T-helper 1 cell treated with Interleukin-12 subunit alpha and Interleukin-12 subunit beta and Interleukin-4 antibody, amounts not matched to agents 30 μg/mL and 1 μg/mL, for 36 hours (primary cell): ENCODE measurements around the gene PAQR8.
"Not testable (repeated sequence)": the region's sequence is repeated elsewhere in the genome, so short reads cannot be mapped to it uniquely, and the experiment has no call there.

Source experiments
- H3K27ac Mint-ChIP-seq: one replicate; pipeline ENCODE4 v1.8.0; 2021; ENCODE audit warnings: mild to moderate bottlenecking, mixed read lengths
- H3K27me3 Mint-ChIP-seq: one replicate; pipeline ENCODE4 v1.8.0; 2021; ENCODE audit warnings: low read depth, mixed read lengths
- H3K36me3 Mint-ChIP-seq: one replicate; pipeline ENCODE4 v1.8.0; 2021; ENCODE audit warnings: low read depth, mixed read lengths
- H3K4me1 Mint-ChIP-seq: one replicate; pipeline ENCODE4 v1.8.0; 2021; ENCODE audit warnings: low read depth, mixed read lengths
- H3K4me3 Mint-ChIP-seq: one replicate; pipeline ENCODE4 v1.8.0; 2021; ENCODE audit warnings: mild to moderate bottlenecking, moderate library complexity, mixed read lengths
- H3K9me3 Mint-ChIP-seq: one replicate; pipeline ENCODE4 v1.8.0; 2021; ENCODE audit warnings: mixed read lengths

Gene PAQR8

DNA sequence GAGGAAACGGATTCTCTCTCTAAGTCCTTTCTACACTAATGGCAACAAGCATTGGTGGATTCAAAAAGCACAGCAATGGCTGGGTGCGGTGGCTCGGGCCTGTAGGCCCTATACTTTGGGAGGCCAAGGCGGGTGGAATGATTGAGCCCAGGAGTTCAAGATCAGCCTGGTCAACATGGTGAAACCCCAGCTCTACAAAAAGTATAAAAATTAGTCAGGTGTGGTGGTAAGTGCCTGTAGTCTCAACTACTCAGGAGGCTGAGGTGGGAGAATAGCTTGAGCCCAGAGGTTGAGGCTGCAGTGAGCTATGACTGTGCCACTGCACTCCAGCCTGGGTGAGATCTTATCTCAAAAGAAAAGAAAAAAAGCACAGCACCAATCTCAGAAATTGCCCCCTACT is 19.3 kb downstream of the PAQR8 start:
- Mint-ChIP-seq H3K27ac (no peak overlapping the region), H3K9me3 (no peaks in the 10 kb centered on the region), H3K4me1 (peaks cover 30% of the 10 kb centered on the region), H3K27me3 (peaks cover 5% of the 10 kb centered on the region), H3K36me3 (peaks cover 18% of the 10 kb centered on the region), H3K4me3 (no peak overlapping the region)

DNA sequence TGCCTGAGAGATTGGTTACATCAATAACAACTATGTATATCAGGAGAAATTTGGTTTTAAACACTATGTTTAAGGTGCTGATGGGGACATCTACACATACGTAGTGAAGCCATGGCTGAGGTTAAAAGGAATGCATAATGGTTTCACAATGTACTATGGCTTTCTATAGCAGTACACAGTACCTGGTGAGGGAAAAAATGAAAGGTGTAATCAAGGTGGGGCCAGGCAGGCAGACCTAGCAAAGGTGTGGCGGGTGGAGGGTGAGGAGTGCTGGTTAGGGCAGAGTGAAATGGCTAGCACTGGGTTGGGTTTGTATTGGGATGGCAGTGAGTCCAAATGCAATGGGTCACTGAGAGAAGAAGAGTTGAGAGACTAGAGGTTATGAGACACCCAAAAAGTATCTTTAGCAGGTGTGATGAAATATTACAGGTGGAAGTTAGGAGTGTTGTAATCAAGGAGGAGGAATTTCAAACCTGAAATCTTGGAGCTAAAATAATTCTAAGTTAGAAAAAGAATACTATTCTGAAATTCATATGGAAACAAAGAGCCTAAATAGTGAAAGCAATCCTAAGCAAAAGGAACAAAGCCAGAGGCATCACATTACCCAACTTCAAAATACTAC is 22.3 kb downstream of the PAQR8 start:
- peaks cover 15% of the 10 kb centered on the region for H3K36me3 Mint-ChIP-seq
- peaks cover 20% of the 10 kb centered on the region for H3K4me1 Mint-ChIP-seq
- H3K4me3 Mint-ChIP-seq = no peak overlapping the region
- peaks cover 8% of the 10 kb centered on the region for H3K27me3 Mint-ChIP-seq
- H3K27ac Mint-ChIP-seq = no peak overlapping the region
- H3K9me3 Mint-ChIP-seq = no peaks in the 10 kb centered on the region

DNA sequence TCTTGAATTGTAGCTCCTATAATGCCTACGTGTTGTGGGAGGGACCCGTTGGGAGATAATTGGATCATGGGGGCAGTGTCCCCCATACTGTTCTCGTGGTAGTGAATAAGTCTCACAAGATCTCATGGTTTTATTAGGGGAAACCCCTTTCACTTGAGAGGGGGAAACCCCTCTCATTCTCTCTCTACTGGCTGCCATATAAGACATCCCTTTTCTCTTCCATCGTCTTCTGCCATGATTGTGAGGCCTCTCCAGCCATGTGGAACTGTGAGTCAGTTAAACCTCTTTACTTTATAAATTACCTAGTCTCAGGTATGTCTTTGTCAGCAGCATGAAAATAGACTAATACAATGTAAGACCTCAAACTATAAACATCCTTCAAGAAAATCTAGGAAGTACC is 23.1 kb downstream of the PAQR8 start:
- Mint-ChIP-seq H3K4me1 (peaks cover 28% of the 10 kb centered on the region), H3K27me3 (peaks cover 8% of the 10 kb centered on the region), H3K9me3 (no peaks in the 10 kb centered on the region), H3K36me3 (peaks cover 15% of the 10 kb centered on the region), H3K4me3 (no peak overlapping the region), H3K27ac (no peak overlapping the region)

DNA sequence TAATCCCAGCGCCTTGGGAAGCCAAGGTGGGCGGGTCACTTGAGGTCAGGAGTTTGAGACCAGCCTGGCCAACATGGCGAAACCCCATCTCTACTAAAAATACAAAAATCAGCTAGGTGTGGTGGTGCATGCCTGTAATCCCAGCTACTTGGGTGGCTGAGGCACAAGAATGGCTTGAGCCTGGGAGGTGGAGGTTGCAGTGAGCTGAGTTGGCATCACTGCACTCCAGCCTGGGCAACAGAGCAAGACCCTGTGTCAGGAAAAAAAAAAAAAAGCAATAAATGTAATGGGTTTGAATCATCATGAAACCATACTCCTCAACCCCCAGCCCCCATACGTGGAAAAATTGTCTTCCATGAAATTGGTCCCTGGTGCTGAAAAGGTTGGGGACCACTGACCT is 26.2 kb downstream of the PAQR8 start:
- H3K36me3 Mint-ChIP-seq, H3K9me3 Mint-ChIP-seq, H3K27ac Mint-ChIP-seq, H3K4me3 Mint-ChIP-seq: not testable (repeated sequence)
- Mint-ChIP-seq H3K4me1 (peaks cover 46% of the 10 kb centered on the region), H3K27me3 (peaks cover 17% of the 10 kb centered on the region)

DNA sequence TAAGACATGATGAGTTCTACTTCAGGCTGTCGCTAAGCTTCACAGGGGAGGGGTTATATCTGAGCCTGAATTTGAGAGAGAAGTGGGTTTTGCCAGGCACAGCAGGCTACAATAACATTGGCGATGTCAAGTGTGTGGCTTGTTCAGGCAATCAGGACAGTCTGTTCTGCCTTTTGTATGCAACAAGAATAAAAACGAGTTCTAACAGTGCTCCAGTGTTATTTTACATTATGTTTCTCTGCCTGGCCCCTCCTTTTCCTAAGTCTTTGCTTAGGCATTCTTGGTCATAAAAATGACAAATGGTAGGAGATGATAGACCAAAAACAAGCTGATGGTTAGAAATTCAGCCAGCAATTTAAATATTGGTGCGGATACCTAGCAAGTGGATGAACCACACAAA is 26.8 kb downstream of the PAQR8 start:
- Mint-ChIP-seq H3K4me3 (no peak overlapping the region), H3K4me1 (peaks cover 51% of the 10 kb centered on the region), H3K27ac (no peak overlapping the region), H3K9me3 (no peaks in the 10 kb centered on the region), H3K36me3 (peaks cover 9% of the 10 kb centered on the region), H3K27me3 (peaks cover 15% of the 10 kb centered on the region)

DNA sequence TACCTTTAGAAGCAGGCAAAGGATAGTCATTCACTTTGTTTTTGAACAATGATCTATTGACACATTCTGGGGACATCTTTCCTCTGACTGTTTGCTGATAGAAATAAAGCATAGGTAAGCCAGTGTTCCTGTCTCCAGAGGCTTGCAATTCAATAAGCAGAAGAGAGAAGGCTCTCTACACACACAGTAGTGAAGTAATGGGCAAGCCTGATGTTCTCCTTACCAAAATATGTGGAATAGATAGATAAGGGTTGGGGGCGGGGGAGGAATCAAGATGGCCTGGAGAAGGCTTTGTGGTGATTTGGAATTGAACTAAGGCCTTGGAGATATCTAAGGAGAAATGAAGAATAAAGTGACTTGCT is 27.3 kb downstream of the PAQR8 start:
- Mint-ChIP-seq H3K9me3 (no peaks in the 10 kb centered on the region), H3K27me3 (peaks cover 13% of the 10 kb centered on the region), H3K4me1 (peaks cover 53% of the 10 kb centered on the region), H3K36me3 (peaks cover 7% of the 10 kb centered on the region), H3K27ac (peak overlapping the region; percentile 90), H3K4me3 (peak overlapping the region; percentile 77)

DNA sequence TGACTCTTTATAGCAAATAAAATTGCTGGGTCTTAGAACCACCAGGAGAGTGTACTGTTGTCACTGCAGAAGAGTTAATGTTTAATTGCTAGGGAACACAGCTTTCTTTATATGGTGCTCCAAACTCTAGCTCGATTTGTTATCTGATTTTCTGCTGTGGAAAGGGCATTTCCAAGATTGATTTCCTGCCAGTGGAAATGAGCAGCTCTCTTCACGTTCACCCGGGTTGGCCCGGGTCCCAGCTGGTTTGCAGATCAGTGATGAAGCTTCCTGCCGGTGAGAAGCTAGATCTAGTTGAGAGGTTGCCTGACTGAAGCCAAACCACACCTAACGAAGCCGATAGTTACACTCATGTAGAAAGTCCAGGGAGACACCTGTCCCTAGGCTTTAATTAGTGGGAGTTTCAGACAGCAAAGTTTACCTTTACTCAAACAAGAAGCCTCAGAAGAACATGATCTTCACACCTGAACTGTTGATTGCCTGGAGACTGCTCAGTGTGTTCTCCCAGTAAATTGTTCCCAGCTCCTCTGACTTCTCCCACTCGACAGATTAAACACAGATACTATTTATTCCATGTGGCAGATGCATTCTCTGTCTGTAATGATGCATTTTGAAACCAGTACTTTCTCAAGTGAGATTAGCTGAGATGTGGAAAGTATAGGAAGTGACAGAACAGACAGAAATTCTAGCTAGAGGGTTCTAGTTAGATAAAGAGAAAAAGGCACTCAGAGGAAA is 27.8 kb downstream of the PAQR8 start:
- Mint-ChIP-seq H3K4me1 (peaks cover 57% of the 10 kb centered on the region), H3K4me3 (peak overlapping the region; percentile 77), H3K27ac (peak overlapping the region; percentile 90), H3K36me3 (peaks cover 7% of the 10 kb centered on the region), H3K9me3 (no peaks in the 10 kb centered on the region), H3K27me3 (peaks cover 17% of the 10 kb centered on the region)

DNA sequence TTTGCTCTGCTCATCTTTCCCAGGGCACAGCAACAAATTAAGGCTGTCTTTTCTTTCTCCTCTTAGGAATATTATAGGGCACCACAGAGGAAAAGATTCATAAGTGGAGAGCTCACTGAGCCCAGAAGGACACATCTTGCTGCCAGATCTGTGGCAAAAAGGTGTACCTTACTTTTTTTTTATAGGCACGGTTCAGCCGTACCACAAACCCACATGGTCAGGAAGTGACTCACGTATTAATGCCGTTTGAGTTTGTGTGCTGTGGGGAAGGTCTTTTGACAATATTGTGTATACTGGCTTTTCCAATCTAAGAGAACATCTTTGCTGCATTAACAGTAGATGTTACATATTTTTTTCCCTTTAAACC is 28.4 kb downstream of the PAQR8 start:
- H3K27me3 Mint-ChIP-seq = peaks cover 17% of the 10 kb centered on the region
- peak overlapping the region; percentile 90 for H3K27ac Mint-ChIP-seq
- peak overlapping the region; percentile 77 for H3K4me3 Mint-ChIP-seq
- peaks cover 5% of the 10 kb centered on the region for H3K36me3 Mint-ChIP-seq
- peaks cover 57% of the 10 kb centered on the region for H3K4me1 Mint-ChIP-seq
- H3K9me3 Mint-ChIP-seq = no peaks in the 10 kb centered on the region

DNA sequence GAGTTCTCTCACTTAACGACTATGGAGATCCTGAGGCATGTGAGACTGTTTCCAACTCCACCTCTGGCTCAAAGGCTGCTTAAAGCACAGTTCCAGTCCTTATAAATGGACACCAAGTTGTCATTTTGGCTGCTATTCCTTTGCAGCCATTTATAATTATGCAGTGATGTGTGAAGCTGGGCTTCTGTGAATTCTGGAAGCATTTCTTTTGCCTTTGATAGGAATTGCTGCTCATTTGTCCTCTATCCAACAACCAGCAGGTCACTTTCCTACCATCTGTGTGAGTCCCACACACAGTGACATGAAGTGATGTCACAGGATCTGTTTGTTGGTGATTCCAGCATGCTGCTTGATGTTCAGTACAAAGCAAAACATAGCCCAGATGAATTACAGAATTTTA is 29.6 kb downstream of the PAQR8 start:
- Mint-ChIP-seq H3K9me3 (no peaks in the 10 kb centered on the region), H3K36me3 (peaks cover 6% of the 10 kb centered on the region), H3K27me3 (peaks cover 24% of the 10 kb centered on the region), H3K27ac (no peak overlapping the region), H3K4me3 (no peak overlapping the region), H3K4me1 (peaks cover 67% of the 10 kb centered on the region)

DNA sequence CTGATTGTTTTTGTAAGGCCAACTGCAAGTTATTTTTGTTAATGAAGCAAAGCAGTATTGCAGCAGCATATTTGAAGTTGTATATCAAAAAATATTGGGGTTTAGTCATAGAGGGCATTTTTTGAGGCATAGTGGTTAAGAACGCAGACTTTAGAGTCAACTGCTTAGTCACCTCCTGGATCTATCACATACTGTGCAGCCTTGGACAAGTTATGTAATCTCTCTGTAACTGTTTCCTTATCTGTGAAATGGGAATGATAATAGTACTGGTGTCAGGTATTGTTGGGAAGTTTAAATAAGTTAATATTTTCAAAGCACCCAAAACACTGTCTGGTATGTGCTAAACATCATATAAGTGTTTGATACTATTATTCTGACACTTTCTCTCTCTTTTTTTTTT is 31.0 kb downstream of the PAQR8 start:
- H3K4me1 Mint-ChIP-seq = peaks cover 80% of the 10 kb centered on the region
- H3K36me3 Mint-ChIP-seq = peaks cover 7% of the 10 kb centered on the region
- no peak overlapping the region for H3K27ac Mint-ChIP-seq
- no peak overlapping the region for H3K4me3 Mint-ChIP-seq
- H3K27me3 Mint-ChIP-seq = peaks cover 32% of the 10 kb centered on the region
- no peaks in the 10 kb centered on the region for H3K9me3 Mint-ChIP-seq

DNA sequence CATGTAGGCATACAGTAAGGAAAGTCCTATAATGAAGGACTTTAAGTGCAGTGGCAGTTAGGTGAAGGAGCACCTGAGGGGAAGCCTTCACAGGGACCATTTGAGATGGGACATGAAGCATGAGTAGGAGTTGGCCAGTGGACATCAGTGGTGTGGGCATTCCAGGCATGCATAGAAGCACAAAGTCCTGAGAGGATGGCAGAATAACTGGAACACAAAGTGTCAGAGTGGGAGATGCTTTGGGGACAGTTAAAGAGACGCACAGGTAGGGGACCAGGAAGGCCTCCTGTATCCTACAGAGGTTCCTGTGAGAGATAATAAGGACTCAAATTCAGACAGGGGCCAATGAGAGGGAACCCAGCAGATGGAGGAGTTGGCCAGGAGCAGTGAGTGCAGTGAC is 31.8 kb downstream of the PAQR8 start:
- Mint-ChIP-seq H3K27ac (peak overlapping the region; percentile 74), H3K9me3 (no peaks in the 10 kb centered on the region), H3K4me1 (peaks cover 77% of the 10 kb centered on the region), H3K4me3 (peak overlapping the region; percentile 26), H3K27me3 (peaks cover 32% of the 10 kb centered on the region), H3K36me3 (peaks cover 7% of the 10 kb centered on the region)

DNA sequence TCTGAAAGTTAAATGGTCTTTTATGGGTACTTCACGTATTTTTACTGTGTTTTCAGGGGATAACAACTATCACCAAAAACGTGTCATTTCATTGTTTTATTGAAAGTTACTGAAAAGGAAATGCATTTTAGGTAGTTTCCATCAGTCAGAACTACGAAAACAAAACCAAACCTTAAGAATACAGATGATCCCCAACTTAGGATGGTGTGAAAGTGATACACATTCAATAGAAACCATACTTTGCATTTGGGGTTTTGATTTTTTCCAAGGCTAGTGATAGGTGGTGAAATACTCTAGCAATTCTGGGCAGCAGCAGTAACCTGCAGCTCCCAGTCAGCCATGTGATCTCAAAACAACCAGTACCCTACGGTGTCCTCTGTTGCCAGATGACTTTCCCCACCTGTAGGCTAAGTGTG is 32.3 kb downstream of the PAQR8 start:
- peak overlapping the region; percentile 74 for H3K27ac Mint-ChIP-seq
- peaks cover 32% of the 10 kb centered on the region for H3K27me3 Mint-ChIP-seq
- H3K36me3 Mint-ChIP-seq = peaks cover 7% of the 10 kb centered on the region
- peaks cover 77% of the 10 kb centered on the region for H3K4me1 Mint-ChIP-seq
- peak overlapping the region; percentile 29 for H3K4me3 Mint-ChIP-seq
- no peaks in the 10 kb centered on the region for H3K9me3 Mint-ChIP-seq

DNA sequence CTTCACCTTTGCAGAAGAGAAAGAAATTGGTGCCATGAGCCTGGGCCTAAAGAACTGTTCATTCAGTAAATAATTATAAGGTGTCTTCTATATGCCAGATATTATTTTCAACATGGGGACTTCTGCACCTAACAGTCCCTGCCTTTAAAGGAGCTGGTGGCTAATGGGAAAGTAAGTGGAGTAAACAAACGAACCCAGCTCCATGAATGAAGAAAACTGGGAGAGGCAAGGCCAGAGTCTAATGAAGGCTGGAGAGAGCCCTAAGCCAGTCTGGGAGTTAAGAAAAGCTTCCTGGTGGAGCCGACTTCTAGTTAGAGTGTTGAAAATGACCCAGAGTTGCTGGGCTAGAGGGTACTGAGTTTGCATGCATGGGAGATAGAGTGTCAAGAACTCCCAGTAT is 34.0 kb downstream of the PAQR8 start:
- peaks cover 7% of the 10 kb centered on the region for H3K36me3 Mint-ChIP-seq
- H3K27ac Mint-ChIP-seq = peak overlapping the region; percentile 26
- H3K27me3 Mint-ChIP-seq = peaks cover 30% of the 10 kb centered on the region
- peaks cover 67% of the 10 kb centered on the region for H3K4me1 Mint-ChIP-seq
- no peaks in the 10 kb centered on the region for H3K9me3 Mint-ChIP-seq
- H3K4me3 Mint-ChIP-seq = no peak overlapping the region

DNA sequence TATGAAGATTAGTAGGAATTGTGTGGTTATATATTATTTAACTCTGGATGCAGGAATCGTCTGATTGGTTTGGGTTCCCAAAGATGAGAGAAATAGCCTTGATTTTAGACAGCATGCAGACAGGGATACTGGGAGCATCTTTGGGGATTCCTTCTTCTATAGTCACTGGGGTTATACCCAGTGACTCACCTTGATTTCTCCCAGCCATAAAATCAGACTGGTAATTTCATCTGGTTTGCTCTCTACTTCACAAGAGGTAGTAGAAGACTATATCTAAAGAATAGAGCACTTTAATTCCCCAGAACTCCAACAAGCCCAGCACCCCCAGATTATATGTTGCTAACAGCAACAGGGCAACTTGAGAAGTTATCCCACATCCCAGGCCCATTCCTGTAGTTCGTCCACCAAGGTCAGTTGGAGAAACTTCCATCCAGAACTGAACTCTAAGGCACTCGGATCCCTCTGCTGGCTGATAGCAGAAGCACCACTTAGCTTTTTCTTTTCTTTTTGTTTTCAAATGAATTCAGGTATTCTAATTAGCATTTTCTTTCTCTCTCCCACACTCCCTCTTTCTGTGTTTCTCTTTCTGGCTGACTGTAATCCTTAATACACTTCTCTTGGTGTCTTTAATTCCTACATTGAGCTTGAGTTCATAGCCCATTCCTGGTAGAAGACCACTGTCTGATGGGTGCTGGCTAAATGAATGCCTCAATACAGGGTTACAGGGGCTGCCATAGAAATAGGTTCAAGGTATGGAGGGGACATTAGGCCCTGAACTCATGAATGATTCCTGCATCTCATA is 37.8 kb downstream of the PAQR8 start:
- H3K4me3 Mint-ChIP-seq = no peak overlapping the region
- H3K4me1 Mint-ChIP-seq = peaks cover 37% of the 10 kb centered on the region
- H3K36me3 Mint-ChIP-seq = peaks cover 13% of the 10 kb centered on the region

More for the DNA sequence above, 37.8 kb downstream of the PAQR8 start:
- no peaks in the 10 kb centered on the region for H3K9me3 Mint-ChIP-seq
- no peak overlapping the region for H3K27ac Mint-ChIP-seq
- H3K27me3 Mint-ChIP-seq = peaks cover 20% of the 10 kb centered on the region
